Measurements from ENCODE around the gene C22orf42. TPM values are rescaled to one million over a fixed set of nuclear protein-coding genes. Genes with fewer than 3 reads are reported as not detected.
"Not testable (repeated sequence)": the region's sequence is repeated elsewhere in the genome, so short reads cannot be mapped to it uniquely, and the experiment has no call there.

C22orf42 gene
- total RNA-seq, 1 donor: not detected

GRCh38 chr22:32202161-32202538, 43.0 kb upstream of the C22orf42 start:
- Histone ChIP-seq H2AFZ (ENCODE audit: low read length) (no peak overlapping the region), H3K79me2 (ENCODE audit: insufficient read depth, low read length) (no peaks in the 10 kb centered on the region), H4K20me1 (ENCODE audit: insufficient read depth, low read length) (peaks cover 3% of the 10 kb centered on the region), H3K36me3 (ENCODE audit: insufficient read depth, low read length) (no peaks in the 10 kb centered on the region), H3K4me3 (ENCODE audit: insufficient read depth, low read length) (no peak overlapping the region), H3K27ac (ENCODE audit: low read depth, low read length) (no peak overlapping the region), H3K4me1 (ENCODE audit: insufficient read depth, low read length) (peaks cover 3% of the 10 kb centered on the region), H3K4me2 (ENCODE audit: insufficient read depth, low read length) (no peak overlapping the region), H3K9me3 (ENCODE audit: low read depth, low read length) (no peaks in the 10 kb centered on the region), H3K27me3 (ENCODE audit: insufficient read depth, low read length) (peaks cover 30% of the 10 kb centered on the region)
- no peak for TF ChIP-seq CTCF (IDR thresholded peaks at IDR 0.05; ENCODE audit: extremely low read depth, low read depth, low read length)
- no peak for DNase-seq (ENCODE audit: insufficient read length, low spot score, missing footprints)

DNA sequence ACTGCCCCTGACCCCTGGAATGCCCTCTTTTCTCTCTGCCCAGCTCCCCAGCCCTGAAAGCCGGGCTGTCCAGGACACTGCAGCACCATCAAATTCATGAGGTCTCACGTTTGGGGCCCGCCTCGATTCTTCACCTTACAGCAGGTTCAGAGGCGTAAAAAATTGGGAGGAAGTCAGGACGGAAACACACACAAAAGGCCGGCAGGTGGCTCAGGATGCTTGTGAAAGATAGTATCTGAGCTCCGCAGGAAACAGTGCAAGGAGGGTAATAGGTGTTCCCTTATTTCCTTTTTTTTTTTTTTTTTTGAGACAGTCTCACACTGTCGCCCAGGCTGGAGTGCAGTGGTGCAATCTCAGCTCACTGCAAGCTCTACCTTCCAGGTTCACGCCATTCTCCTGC, 41.6 kb upstream of the C22orf42 start:
- H3K9me3 ChIP-seq (ENCODE audit: low read depth, low read length): no peaks in the 10 kb centered on the region
- TF ChIP-seq CTCF (IDR thresholded peaks at IDR 0.05; ENCODE audit: extremely low read depth, low read depth, low read length): no peak
- no peak overlapping the region for H3K27ac ChIP-seq (ENCODE audit: low read depth, low read length)
- H3K36me3 ChIP-seq (ENCODE audit: insufficient read depth, low read length): no peaks in the 10 kb centered on the region
- peak; percentile 42 for DNase-seq (ENCODE audit: insufficient read length, low spot score, missing footprints)
- H3K27me3 ChIP-seq (ENCODE audit: insufficient read depth, low read length): peaks cover 30% of the 10 kb centered on the region
- no peaks in the 10 kb centered on the region for H3K79me2 ChIP-seq (ENCODE audit: insufficient read depth, low read length)
- H2AFZ ChIP-seq (ENCODE audit: low read length): no peak overlapping the region
- no peak overlapping the region for H3K4me3 ChIP-seq (ENCODE audit: insufficient read depth, low read length)
- peaks cover 3% of the 10 kb centered on the region for H3K4me1 ChIP-seq (ENCODE audit: insufficient read depth, low read length)
- no peak overlapping the region for H3K4me2 ChIP-seq (ENCODE audit: insufficient read depth, low read length)
- H4K20me1 ChIP-seq (ENCODE audit: insufficient read depth, low read length): peaks cover 3% of the 10 kb centered on the region

DNA sequence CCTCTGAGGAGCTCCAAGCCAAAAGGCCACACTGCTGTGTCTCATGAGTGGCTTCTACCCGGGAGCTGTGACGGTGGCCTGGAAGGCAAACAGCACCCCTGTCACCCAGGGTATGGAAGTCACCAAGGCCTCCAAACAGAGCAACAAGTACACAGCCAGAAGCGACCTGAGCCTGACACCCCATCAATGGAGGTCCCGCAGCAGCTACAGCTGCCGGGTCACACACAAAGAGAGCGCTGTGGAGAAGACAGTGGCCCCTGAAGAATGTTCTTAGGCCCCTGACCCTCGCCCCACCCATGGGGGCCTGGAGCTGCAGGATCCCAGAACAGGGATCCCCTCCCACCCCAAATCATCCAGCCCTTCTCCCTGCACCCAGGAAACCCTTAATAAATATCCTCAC, 40.9 kb upstream of the C22orf42 start:
- Histone ChIP-seq H3K27ac (ENCODE audit: low read depth, low read length) (no peak overlapping the region), H3K4me1 (ENCODE audit: insufficient read depth, low read length) (peaks cover 3% of the 10 kb centered on the region), H4K20me1 (ENCODE audit: insufficient read depth, low read length) (peaks cover 3% of the 10 kb centered on the region), H2AFZ (ENCODE audit: low read length) (no peak overlapping the region), H3K9me3 (ENCODE audit: low read depth, low read length) (no peaks in the 10 kb centered on the region), H3K36me3 (ENCODE audit: insufficient read depth, low read length) (no peaks in the 10 kb centered on the region), H3K79me2 (ENCODE audit: insufficient read depth, low read length) (no peaks in the 10 kb centered on the region), H3K27me3 (ENCODE audit: insufficient read depth, low read length) (peaks cover 30% of the 10 kb centered on the region), H3K4me2 (ENCODE audit: insufficient read depth, low read length) (no peak overlapping the region), H3K4me3 (ENCODE audit: insufficient read depth, low read length) (no peak overlapping the region)
- TF ChIP-seq CTCF (IDR thresholded peaks at IDR 0.05; ENCODE audit: extremely low read depth, low read depth, low read length): no peak
- peak; percentile 42 for DNase-seq (ENCODE audit: insufficient read length, low spot score, missing footprints)

DNA sequence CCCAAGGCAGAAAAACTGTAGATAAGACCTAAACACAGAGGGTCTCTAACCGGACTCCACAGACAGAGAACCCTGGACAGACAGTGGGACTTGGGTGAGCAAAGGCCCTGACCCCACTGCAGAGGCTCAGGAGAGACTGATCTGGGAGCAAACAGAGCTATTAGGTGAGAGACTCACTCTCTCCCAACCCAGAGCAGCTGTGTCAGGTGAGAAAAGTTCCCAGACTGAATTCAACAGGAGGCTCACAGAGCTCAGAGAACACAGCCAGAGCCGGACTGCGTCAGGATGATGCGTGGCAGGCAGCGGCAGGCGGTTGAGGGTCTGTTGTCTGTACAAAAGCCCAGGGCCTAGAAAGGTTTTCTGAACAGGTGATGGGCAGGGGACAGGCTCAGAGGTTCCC, 40.2 kb upstream of the C22orf42 start:
- Histone ChIP-seq H3K4me3 (ENCODE audit: insufficient read depth, low read length) (no peak overlapping the region), H3K36me3 (ENCODE audit: insufficient read depth, low read length) (no peaks in the 10 kb centered on the region), H3K4me2 (ENCODE audit: insufficient read depth, low read length) (no peak overlapping the region), H3K27ac (ENCODE audit: low read depth, low read length) (no peak overlapping the region), H2AFZ (ENCODE audit: low read length) (no peak overlapping the region), H3K79me2 (ENCODE audit: insufficient read depth, low read length) (no peaks in the 10 kb centered on the region), H4K20me1 (ENCODE audit: insufficient read depth, low read length) (peaks cover 3% of the 10 kb centered on the region), H3K27me3 (ENCODE audit: insufficient read depth, low read length) (peaks cover 25% of the 10 kb centered on the region), H3K4me1 (ENCODE audit: insufficient read depth, low read length) (peaks cover under 1% of the 10 kb centered on the region), H3K9me3 (ENCODE audit: low read depth, low read length) (no peaks in the 10 kb centered on the region)
- DNase-seq (ENCODE audit: insufficient read length, low spot score, missing footprints): peak; percentile 25
- no peak for TF ChIP-seq CTCF (IDR thresholded peaks at IDR 0.05; ENCODE audit: extremely low read depth, low read depth, low read length)

DNA sequence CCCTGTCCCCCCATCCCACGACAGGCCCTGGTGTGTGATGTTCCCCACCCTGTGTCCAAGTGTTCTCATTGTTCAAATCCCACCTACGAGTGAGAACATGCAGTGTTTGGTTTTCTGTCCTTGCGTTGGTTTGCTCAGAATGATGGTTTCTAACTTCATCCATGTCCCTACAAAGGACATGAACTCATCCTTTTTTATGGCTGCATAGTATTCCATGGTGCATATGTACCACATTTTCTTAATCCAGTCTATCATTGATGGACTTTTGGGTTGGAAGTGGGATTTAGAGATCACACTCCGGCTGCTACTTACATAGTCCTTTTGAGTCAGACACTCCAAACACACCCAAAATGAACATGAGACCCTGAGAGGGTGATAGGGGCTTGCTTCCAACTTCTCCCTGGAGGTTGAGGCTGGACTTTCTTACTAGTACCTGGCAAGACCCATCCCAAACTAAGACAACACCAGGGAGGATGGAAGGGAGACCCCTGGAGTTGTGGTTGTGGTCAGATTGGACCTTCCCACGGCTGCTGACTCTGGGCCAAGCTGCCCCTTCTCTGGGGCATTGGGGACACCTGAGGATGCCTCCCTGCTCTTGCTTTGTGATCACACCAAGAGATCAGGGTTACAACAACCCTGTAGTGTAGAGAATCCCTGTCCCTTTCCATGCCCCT, 38.6 kb upstream of the C22orf42 start:
- H3K4me2 ChIP-seq (ENCODE audit: insufficient read depth, low read length); H3K9me3 ChIP-seq (ENCODE audit: low read depth, low read length); H2AFZ ChIP-seq (ENCODE audit: low read length); DNase-seq (ENCODE audit: insufficient read length, low spot score, missing footprints); H3K79me2 ChIP-seq (ENCODE audit: insufficient read depth, low read length); H4K20me1 ChIP-seq (ENCODE audit: insufficient read depth, low read length); H3K4me3 ChIP-seq (ENCODE audit: insufficient read depth, low read length); H3K4me1 ChIP-seq (ENCODE audit: insufficient read depth, low read length); H3K36me3 ChIP-seq (ENCODE audit: insufficient read depth, low read length); H3K27ac ChIP-seq (ENCODE audit: low read depth, low read length): not testable (repeated sequence)
- peaks cover 13% of the 10 kb centered on the region for H3K27me3 ChIP-seq (ENCODE audit: insufficient read depth, low read length)

- not testable (repeated sequence) for H3K27ac ChIP-seq (ENCODE audit: low read depth, low read length); H3K79me2 ChIP-seq (ENCODE audit: insufficient read depth, low read length); H3K4me3 ChIP-seq (ENCODE audit: insufficient read depth, low read length); H3K36me3 ChIP-seq (ENCODE audit: insufficient read depth, low read length); H4K20me1 ChIP-seq (ENCODE audit: insufficient read depth, low read length); H2AFZ ChIP-seq (ENCODE audit: low read length); H3K9me3 ChIP-seq (ENCODE audit: low read depth, low read length); H3K4me1 ChIP-seq (ENCODE audit: insufficient read depth, low read length); DNase-seq (ENCODE audit: insufficient read length, low spot score, missing footprints); H3K4me2 ChIP-seq (ENCODE audit: insufficient read depth, low read length); H3K27me3 ChIP-seq (ENCODE audit: insufficient read depth, low read length)
These were observed 36.8 kb upstream of the C22orf42 start for GRCh38 chr22:32195900-32196299.

All from osteoblast (primary cell).